IMR-90 (cell line): Measurements from ENCODE around the gene FAXDC2.

Experiments used
- CTCF ChIP-seq: conservative IDR thresholded peaks from 2 replicates; pipeline ENCODE4 v1.5.1; 2012; ENCODE audit warnings: mild to moderate bottlenecking, low read depth, low read length, improper control_type of control experiment
- RAD21 ChIP-seq: IDR thresholded peaks from 2 replicates; pipeline ENCODE4 v1.6.1; 2012; ENCODE audit warnings: low read length, improper control_type of control experiment

- TF ChIP-seq RAD21 (no peak), CTCF (no peak)
Measured at GRCh38 chr5:154786414-154786813, 64.0 kb downstream of the FAXDC2 start.
